ENCODE data around the gene RPL37.
A peak's percentile ranks its signal among the peaks of the same experiment; 100 is the strongest.
"Not testable (repeated sequence)": the region's sequence is repeated elsewhere in the genome, so short reads cannot be mapped to it uniquely, and the experiment has no call there.

RPL37 gene

GRCh38 chr5:40796487-40796889 is 38.5 kb downstream of the RPL37 start:
- DNase-seq, result peak; percentile 75

GRCh38 chr5:40794877-40795276 is 40.1 kb downstream of the RPL37 start:
- DNase-seq, result not testable (repeated sequence)

GRCh38 chr5:40794340-40794739 is 40.7 kb downstream of the RPL37 start:
- not testable (repeated sequence) for DNase-seq

- not testable (repeated sequence) for DNase-seq
Observed at GRCh38 chr5:40792691-40793090, 42.3 kb downstream of the RPL37 start.

- DNase-seq, result no peak
Observed at GRCh38 chr5:40791715-40792139, 43.3 kb downstream of the RPL37 start.

- DNase-seq, result no peak
Observed at GRCh38 chr5:40790947-40791593, 44.0 kb downstream of the RPL37 start.

GRCh38 chr5:40788941-40789340 is 46.1 kb downstream of the RPL37 start:
- not testable (repeated sequence) for DNase-seq

GRCh38 chr5:40787986-40788385 is 47.0 kb downstream of the RPL37 start:
- DNase-seq, result no peak

GRCh38 chr5:40786664-40787063 is 48.4 kb downstream of the RPL37 start:
- DNase-seq, result not testable (repeated sequence)

GRCh38 chr5:40784916-40785315 is 50.1 kb downstream of the RPL37 start:
- DNase-seq, result no peak

- DNase-seq, result no peak
Observed at GRCh38 chr5:40784027-40784653, 50.9 kb downstream of the RPL37 start.

- no peak for DNase-seq
Observed at GRCh38 chr5:40781843-40782409, 53.1 kb downstream of the RPL37 start.

- no peak for DNase-seq
Observed at GRCh38 chr5:40780858-40781257, 54.2 kb downstream of the RPL37 start.

- DNase-seq, result no peak
Observed at GRCh38 chr5:40780199-40780598, 54.8 kb downstream of the RPL37 start.

- no peak for DNase-seq
Observed at GRCh38 chr5:40779561-40779960, 55.5 kb downstream of the RPL37 start.

GRCh38 chr5:40778133-40778532 is 56.9 kb downstream of the RPL37 start:
- no peak for DNase-seq

- no peak for DNase-seq
Observed at GRCh38 chr5:40776658-40776977, 58.4 kb downstream of the RPL37 start.

GRCh38 chr5:40775846-40776657 is 59.0 kb downstream of the RPL37 start:
- DNase-seq, result no peak
